Spleen (tissue), 11 donors: ENCODE measurements around the gene GAMT. TPM values are rescaled to one million over a fixed set of nuclear protein-coding genes. Genes with fewer than 3 reads are reported as not detected.

Experiments
- DNase-seq: peaks from one replicate; pipeline ENCODE4 v3.0.0-alpha.2; 2020
- H3K27ac ChIP-seq, 8 donors: fragments of 200-600 bp; sonication (generic) in 7 of 8; 1 replicate in 4 of 8; 2 replicates in 4 of 8; pipeline versions ENCODE4 v1.5.0 to v1.8.0; 2016 to 2021; ENCODE audit warnings: inconsistent platforms in 4 of 8, mild to moderate bottlenecking in 4 of 8, moderate library complexity in 1 of 8
- H3K27me3 ChIP-seq, 7 donors: fragments of 200-600 bp; sonication (generic) in 6 of 7; replicated peaks in 1 of 7; 1 replicate in 4 of 7; 2 replicates in 3 of 7; pipeline versions ENCODE4 v1.5.0 to v1.8.0; 2016 to 2021; ENCODE audit warnings: inconsistent platforms in 3 of 7, mild to moderate bottlenecking in 1 of 7
- H3K36me3 ChIP-seq, 6 donors: fragments of 200-600 bp; sonication (generic) in 5 of 6; 1 replicate in 4 of 6; 2 replicates in 2 of 6; pipeline versions ENCODE4 v1.5.0 to v1.8.0; 2016 to 2021; ENCODE audit warnings: inconsistent platforms in 2 of 6
- H3K4me1 ChIP-seq, 6 donors: fragments of 200-600 bp; sonication (generic) in 5 of 6; 1 replicate in 3 of 6; 2 replicates in 3 of 6; pipeline versions ENCODE4 v1.5.0 to v1.8.0; 2016 to 2021; ENCODE audit warnings: inconsistent platforms in 3 of 6
- H3K4me3 ChIP-seq, 8 donors: fragments of 200-600 bp; sonication (generic) in 7 of 8; 1 replicate in 4 of 8; 2 replicates in 4 of 8; pipeline versions ENCODE4 v1.5.0 to v1.8.0; 2016 to 2021; ENCODE audit warnings: inconsistent platforms in 4 of 8, mild to moderate bottlenecking in 4 of 8, moderate library complexity in 2 of 8
- H3K9me3 ChIP-seq, 8 donors: fragments of 200-600 bp; sonication (generic) in 7 of 8; 1 replicate in 4 of 8; 2 replicates in 4 of 8; pipeline versions ENCODE4 v1.5.0 to v1.8.0; 2016 to 2021; ENCODE audit warnings: inconsistent platforms in 4 of 8
- POLR2A ChIP-seq, 3 donors: fragments of 450-650 bp; IDR thresholded peaks; one replicate each; pipeline ENCODE4 v1.5.1; 2017; ENCODE audit warnings: antibody characterized with exemption in 3 of 3, mild to moderate bottlenecking in 1 of 3
- POLR2AphosphoS5 ChIP-seq, 3 donors: sonication (generic); formaldehyde crosslinking; IDR thresholded peaks; one replicate each; pipeline ENCODE4 v1.5.1; 2017; ENCODE audit warnings: antibody characterized with exemption in 3 of 3
- WGBS, 5 donors: extraction: QIAGEN DNeasy Blood & Tissue Kit in 3 of 5; methylation state at CpG; one replicate each; pipeline versions ENCODE4 v1.1.5 to v1.1.7; 2013 to 2018; 5-methylcytosine and 5-hydroxymethylcytosine counted together
- intact Hi-C: fragments of 100-400 bp; cut with DNase I; formaldehyde crosslinking; loops from one replicate; pipeline ENCODE4 v1.15.0; 2023; ENCODE audit warnings: low total_unique reads
- polyA plus RNA-seq, 3 donors: library from polyadenylated mRNA; stranded (reverse); fragments of 200-250 nt; gene quantifications; one replicate each; pipeline ENCODE4 v1.2.1, GENCODE V29; 2013
- total RNA-seq, 7 donors: library from RNA; depleted of rRNA in 3 of 7; stranded (reverse); fragments of >200 nt in 3 of 7; fragmentation: NEBNext Ultra II Directional in 4 of 7; extraction: Animal tissue kit (Norgen Biotek cat#: 25700) in 4 of 7; gene quantifications; one replicate each; pipeline versions ENCODE4 v1.1.0 to v1.2.1, GENCODE V29; 2016 to 2021
- TF ChIP-seq, protein P1 (sequence below), 11 experiments: fragments of 200-600 bp in 7 of 11; fragments of 450-650 bp in 4 of 11; sonication (generic) in 4 of 11; IDR thresholded peaks in 8 of 11; conservative IDR thresholded peaks in 3 of 11; 1 replicate in 7 of 11; 2 replicates in 4 of 11; pipeline versions ENCODE4 v1.4.0 to v1.8.0; 2016 to 2021; ENCODE audit warnings: antibody characterized with exemption in 11 of 11, inconsistent platforms in 4 of 11, mild to moderate bottlenecking in 1 of 11
- donor health status: healthy with polysubstance abuse.
- donor health status: DM: no; HTN: no; CAD: no; lungs with moderate emphysema.
- donor health status: DM: no; HTN: no; CAD: no.
- donor health status: Bipolar disorder and iron deficiency.
- donor health status: healthy.
- donor health status: DM: no; HTN: no; CAD: no.
- donor health status: DM: yes; HTN: yes; CAD: no.

GAMT gene
- total and polyA plus RNA-seq, 10 donors, result 7.1 to 20.4 (median 12.4) TPM

DNA sequence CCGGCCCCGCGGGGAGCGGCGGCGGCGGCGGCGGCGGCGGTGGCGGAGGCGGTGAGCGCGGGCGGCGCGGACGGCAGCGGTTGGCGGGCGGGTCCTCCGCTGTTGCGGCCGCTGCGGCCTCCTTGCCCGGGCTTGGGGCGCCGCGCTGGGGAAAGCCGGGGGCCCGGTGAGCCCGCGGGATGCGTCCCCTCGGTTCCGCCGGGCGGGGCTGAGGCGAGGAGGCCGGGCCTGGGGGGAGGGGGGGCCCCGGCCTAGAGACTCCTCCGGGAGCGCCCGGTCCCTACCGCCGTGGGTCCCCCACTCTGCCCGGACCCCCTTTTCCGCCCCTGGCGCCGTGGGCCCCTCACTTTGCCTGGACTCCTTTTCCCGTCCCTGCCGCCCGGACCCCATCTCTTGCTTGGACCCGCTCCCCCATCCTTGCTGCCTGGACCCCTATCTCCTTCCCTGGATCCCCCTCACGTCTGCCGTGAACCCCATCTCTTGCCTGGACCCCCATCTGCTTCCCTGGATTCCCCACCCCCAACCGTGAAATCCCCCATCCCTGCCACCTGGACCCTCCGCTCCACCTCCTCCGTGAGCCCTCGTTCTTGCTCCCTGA lies 46.3 kb downstream of the GAMT start:
- TF ChIP-seq, protein P1, sequence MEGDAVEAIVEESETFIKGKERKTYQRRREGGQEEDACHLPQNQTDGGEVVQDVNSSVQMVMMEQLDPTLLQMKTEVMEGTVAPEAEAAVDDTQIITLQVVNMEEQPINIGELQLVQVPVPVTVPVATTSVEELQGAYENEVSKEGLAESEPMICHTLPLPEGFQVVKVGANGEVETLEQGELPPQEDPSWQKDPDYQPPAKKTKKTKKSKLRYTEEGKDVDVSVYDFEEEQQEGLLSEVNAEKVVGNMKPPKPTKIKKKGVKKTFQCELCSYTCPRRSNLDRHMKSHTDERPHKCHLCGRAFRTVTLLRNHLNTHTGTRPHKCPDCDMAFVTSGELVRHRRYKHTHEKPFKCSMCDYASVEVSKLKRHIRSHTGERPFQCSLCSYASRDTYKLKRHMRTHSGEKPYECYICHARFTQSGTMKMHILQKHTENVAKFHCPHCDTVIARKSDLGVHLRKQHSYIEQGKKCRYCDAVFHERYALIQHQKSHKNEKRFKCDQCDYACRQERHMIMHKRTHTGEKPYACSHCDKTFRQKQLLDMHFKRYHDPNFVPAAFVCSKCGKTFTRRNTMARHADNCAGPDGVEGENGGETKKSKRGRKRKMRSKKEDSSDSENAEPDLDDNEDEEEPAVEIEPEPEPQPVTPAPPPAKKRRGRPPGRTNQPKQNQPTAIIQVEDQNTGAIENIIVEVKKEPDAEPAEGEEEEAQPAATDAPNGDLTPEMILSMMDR (IDR thresholded peaks at IDR 0.05 in 8 of 11, conservative IDR thresholded peaks at IDR 0.05 in 3 of 11), result no peak
- TF ChIP-seq POLR2AphosphoS5 (IDR thresholded peaks at IDR 0.05) (no peak), POLR2A (IDR thresholded peaks at IDR 0.05) (no peak)
- 0 to 1% (median 1%) methylated on average over 20 to 61 of the region's 61 CpGs for WGBS, 5 donors
- Histone ChIP-seq H3K27ac (peak overlapping the region; percentile 35 to 99 (median 92)), H3K27me3 (no peaks in the 10 kb centered on the region), H3K4me1 (peaks cover 0 to 41% (median 27%) of the 10 kb centered on the region in 6 donors), H3K4me3 (peak overlapping the region; percentile 60 to 92 (median 76)), H3K36me3 (peaks cover 0 to 34% (median 21%) of the 10 kb centered on the region in 6 donors), H3K9me3 (no peaks in the 10 kb centered on the region)
- no peak for DNase-seq
- intact Hi-C loops, result no loop called here

DNA sequence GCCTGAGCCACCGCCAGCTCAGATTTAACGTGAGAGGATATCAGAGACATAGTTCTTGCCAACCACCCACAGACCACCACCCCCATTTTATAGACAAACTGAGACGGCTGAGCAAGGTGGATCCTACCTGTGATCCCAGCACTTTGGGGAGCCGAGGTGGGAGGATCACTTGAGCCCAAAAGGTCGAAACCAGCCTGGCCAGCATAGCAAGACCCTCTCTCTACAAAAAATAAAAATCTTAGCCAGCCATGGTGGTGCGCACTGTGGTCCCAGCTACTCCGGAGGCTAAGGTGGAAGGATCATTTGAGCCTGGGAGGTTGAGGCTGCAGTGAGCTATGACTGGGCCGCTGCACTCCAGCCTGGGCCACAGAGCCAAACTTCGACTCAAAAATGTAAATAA lies 48.2 kb downstream of the GAMT start:
- 94 to 97% (median 95%) methylated on average over 9 of the region's 9 CpGs for WGBS, 5 donors
- H3K4me3 ChIP-seq, result no peak overlapping the region
- no peak overlapping the region for H3K27ac ChIP-seq
- DNase-seq, result no peak
- H3K27me3 ChIP-seq, result no peaks in the 10 kb centered on the region
- no peaks in the 10 kb centered on the region for H3K9me3 ChIP-seq
- TF ChIP-seq POLR2AphosphoS5 (IDR thresholded peaks at IDR 0.05) (no peak), POLR2A (IDR thresholded peaks at IDR 0.05) (no peak)
- TF ChIP-seq, protein P1 (IDR thresholded peaks at IDR 0.05 in 8 of 11, conservative IDR thresholded peaks at IDR 0.05 in 3 of 11), result no peak
- peaks cover 0 to 32% (median 25%) of the 10 kb centered on the region in 6 donors for H3K4me1 ChIP-seq
- intact Hi-C loops, result no loop called here
- peaks cover 0 to 15% (median 9%) of the 10 kb centered on the region in 6 donors for H3K36me3 ChIP-seq

DNA sequence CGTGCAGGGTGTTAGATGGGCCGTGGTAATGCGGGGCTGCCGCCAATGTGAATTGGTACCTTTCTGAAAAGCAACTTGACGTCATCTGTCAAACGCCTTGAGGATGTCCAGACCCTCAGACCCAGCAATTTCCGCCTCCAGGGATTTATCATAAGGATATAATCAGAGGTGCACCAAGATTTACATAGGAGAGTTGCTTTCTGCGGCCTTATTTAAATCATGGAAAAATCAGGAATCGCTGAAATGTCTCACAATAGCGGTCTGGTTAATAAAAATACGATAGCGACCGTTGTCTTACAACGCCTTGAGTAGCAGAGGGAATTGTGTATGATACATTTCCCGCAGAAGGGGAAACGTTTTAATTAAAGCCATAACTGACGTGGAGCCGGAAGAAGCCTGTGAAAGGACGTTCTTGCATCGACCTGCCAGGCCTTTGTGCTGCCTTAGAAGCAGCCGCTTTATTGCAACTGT lies 49.9 kb downstream of the GAMT start:
- Histone ChIP-seq H3K9me3 (no peaks in the 10 kb centered on the region), H3K27ac (no peak overlapping the region), H3K4me1 (peaks cover 0 to 26% (median 19%) of the 10 kb centered on the region in 6 donors), H3K36me3 (no peaks in the 10 kb centered on the region), H3K27me3 (no peaks in the 10 kb centered on the region), H3K4me3 (no peak overlapping the region)
- no peak for DNase-seq
- intact Hi-C loops, result no loop called here
- no peak for TF ChIP-seq POLR2A (IDR thresholded peaks at IDR 0.05)
- TF ChIP-seq POLR2AphosphoS5 (IDR thresholded peaks at IDR 0.05), result no peak
- TF ChIP-seq, protein P1 (IDR thresholded peaks at IDR 0.05 in 8 of 11, conservative IDR thresholded peaks at IDR 0.05 in 3 of 11), result no peak
- 89 to 93% (median 91%) methylated on average over 21 of the region's 21 CpGs for WGBS, 5 donors

DNA sequence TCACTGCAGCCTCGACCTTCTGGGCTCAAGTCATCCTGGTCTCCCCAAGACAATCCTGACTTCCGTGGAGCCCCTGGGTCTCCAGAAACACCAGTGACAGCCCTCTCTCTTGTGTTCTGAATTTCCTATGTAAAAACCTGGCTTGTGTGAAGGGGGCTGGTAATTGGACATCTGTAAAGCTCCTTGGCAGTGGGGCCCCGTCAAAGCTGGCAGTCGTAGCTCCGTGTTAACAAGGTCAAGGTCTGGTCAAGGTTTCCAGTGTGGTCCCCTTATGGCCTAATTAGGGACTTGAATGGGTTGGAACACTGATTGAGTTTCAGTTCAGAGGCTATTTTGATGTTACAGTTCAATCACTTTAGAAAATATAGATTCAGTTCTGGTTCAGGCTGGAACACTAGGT lies 50.5 kb downstream of the GAMT start:
- WGBS, 5 donors, result 59 to 83% (median 69%) methylated on average over 4 to 5 of the region's 5 CpGs
- intact Hi-C loops, result no loop called here
- Histone ChIP-seq H3K36me3 (no peaks in the 10 kb centered on the region), H3K27me3 (no peaks in the 10 kb centered on the region), H3K9me3 (no peaks in the 10 kb centered on the region), H3K4me1 (peaks cover 0 to 21% (median 14%) of the 10 kb centered on the region in 6 donors), H3K4me3 (no peak overlapping the region), H3K27ac (no peak overlapping the region)
- DNase-seq, result no peak
- TF ChIP-seq POLR2A (IDR thresholded peaks at IDR 0.05) (no peak), POLR2AphosphoS5 (IDR thresholded peaks at IDR 0.05) (no peak)
- TF ChIP-seq, protein P1 (IDR thresholded peaks at IDR 0.05 in 8 of 11, conservative IDR thresholded peaks at IDR 0.05 in 3 of 11), result no peak
